OCI-LY1 (cell line): ENCODE results near the gene RYR3.

ENCODE experiments used
- EZH2 ChIP-seq: fragments of 200-600 bp; sonication (generic), shearing (Covaris generic); IDR thresholded peaks from 2 replicates; pipeline ENCODE4 v1.8.0; 2017; ENCODE audit warnings: borderline replicate concordance, mixed run types, mild to moderate bottlenecking, antibody characterized with exemption, low read length, moderate library complexity, mixed read lengths
- TF ChIP-seq, protein P1 (sequence below): fragments of 200-600 bp; sonication (generic), shearing (Covaris generic); IDR thresholded peaks from 2 replicates; pipeline ENCODE4 v1.5.1; 2017; ENCODE audit warnings: mild to moderate bottlenecking, antibody characterized with exemption, low read length, moderate library complexity, mixed read lengths

DNA sequence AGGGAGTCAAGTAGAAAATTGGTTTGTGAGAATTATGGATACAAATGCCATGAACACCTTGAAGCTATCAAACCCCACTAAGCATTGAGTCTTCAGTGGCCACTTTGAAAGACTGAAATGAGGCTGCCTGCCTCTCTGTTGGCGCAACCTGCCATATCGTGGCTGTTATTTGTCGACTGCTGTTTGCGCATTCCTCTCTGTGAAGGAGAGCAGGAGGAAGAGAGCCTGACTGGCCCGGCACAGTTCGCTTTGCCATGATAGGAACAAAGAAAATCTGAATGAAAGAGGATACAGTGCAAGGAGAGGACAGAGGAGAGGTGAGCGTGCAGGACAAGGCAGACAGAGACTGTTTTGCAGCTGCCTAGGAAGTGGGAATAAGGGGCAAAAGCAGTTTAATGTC lies 289.4 kb downstream of the RYR3 start:
- TF ChIP-seq, protein P1, sequence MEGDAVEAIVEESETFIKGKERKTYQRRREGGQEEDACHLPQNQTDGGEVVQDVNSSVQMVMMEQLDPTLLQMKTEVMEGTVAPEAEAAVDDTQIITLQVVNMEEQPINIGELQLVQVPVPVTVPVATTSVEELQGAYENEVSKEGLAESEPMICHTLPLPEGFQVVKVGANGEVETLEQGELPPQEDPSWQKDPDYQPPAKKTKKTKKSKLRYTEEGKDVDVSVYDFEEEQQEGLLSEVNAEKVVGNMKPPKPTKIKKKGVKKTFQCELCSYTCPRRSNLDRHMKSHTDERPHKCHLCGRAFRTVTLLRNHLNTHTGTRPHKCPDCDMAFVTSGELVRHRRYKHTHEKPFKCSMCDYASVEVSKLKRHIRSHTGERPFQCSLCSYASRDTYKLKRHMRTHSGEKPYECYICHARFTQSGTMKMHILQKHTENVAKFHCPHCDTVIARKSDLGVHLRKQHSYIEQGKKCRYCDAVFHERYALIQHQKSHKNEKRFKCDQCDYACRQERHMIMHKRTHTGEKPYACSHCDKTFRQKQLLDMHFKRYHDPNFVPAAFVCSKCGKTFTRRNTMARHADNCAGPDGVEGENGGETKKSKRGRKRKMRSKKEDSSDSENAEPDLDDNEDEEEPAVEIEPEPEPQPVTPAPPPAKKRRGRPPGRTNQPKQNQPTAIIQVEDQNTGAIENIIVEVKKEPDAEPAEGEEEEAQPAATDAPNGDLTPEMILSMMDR, result no peak
- no peak for TF ChIP-seq EZH2
